ENCODE measurements around the gene SLX4IP. TPM values are rescaled to one million over a fixed set of nuclear protein-coding genes. Genes with fewer than 3 reads are reported as not detected.
A peak's percentile ranks its signal among the peaks of the same experiment; 100 is the strongest.

Gene SLX4IP
- total RNA-seq, 4 donors from 2014 or later = 4.8 to 7.2 (median 5.7) TPM

GRCh38 chr20:10508468-10509251 is 73.6 kb downstream of the SLX4IP start:
- no peaks in the 10 kb centered on the region for H3K36me3 ChIP-seq
- TF ChIP-seq CTCF (IDR thresholded peaks at IDR 0.05) (no peak), EP300 (IDR thresholded peaks at IDR 0.05) (no peak)
- peaks cover 84% of the 10 kb centered on the region for H3K4me1 ChIP-seq
- WGBS = 15% methylated on average over 8 of the region's 8 CpGs
- DNase-seq (ENCODE audit: low spot score in 2 of 2) = no peak
- H3K27me3 ChIP-seq = no peaks in the 10 kb centered on the region
- H3K4me3 ChIP-seq = no peak overlapping the region
- no peaks in the 10 kb centered on the region for H3K9me3 ChIP-seq
- peak overlapping the region; percentile 90 for H3K27ac ChIP-seq

- H3K27me3 ChIP-seq = no peaks in the 10 kb centered on the region
- TF ChIP-seq POLR2A (IDR thresholded peaks at IDR 0.05) = no peak
- H3K27ac ChIP-seq = peak overlapping the region; percentile 90
- H3K4me1 ChIP-seq = peaks cover 84% of the 10 kb centered on the region
- 89% methylated on average over 6 of the region's 6 CpGs for WGBS
- H3K4me3 ChIP-seq = no peak overlapping the region
- no peak for DNase-seq (ENCODE audit: low spot score in 2 of 2)
- no peaks in the 10 kb centered on the region for H3K9me3 ChIP-seq
- no peaks in the 10 kb centered on the region for H3K36me3 ChIP-seq
These were observed 74.3 kb downstream of the SLX4IP start for GRCh38 chr20:10509376-10509775.

- no peak for DNase-seq (ENCODE audit: low spot score in 2 of 2)
- Histone ChIP-seq H3K27ac (no peak overlapping the region), H3K4me1 (peaks cover 80% of the 10 kb centered on the region), H3K9me3 (no peaks in the 10 kb centered on the region), H3K36me3 (no peaks in the 10 kb centered on the region), H3K27me3 (no peaks in the 10 kb centered on the region), H3K4me3 (no peak overlapping the region)
- 95% methylated on average over 3 of the region's 3 CpGs for WGBS
- TF ChIP-seq CTCF (IDR thresholded peaks at IDR 0.05) (no peak), EP300 (IDR thresholded peaks at IDR 0.05) (no peak), POLR2A (IDR thresholded peaks at IDR 0.05) (no peak), POLR2AphosphoS5 (IDR thresholded peaks at IDR 0.05) (no peak)
These were observed 75.1 kb downstream of the SLX4IP start for GRCh38 chr20:10510216-10510615.

- H3K4me3 ChIP-seq = no peak overlapping the region
- WGBS = 77% methylated on average over 3 of the region's 3 CpGs
- DNase-seq (ENCODE audit: low spot score in 2 of 2) = no peak
- no peaks in the 10 kb centered on the region for H3K27me3 ChIP-seq
- peaks cover 71% of the 10 kb centered on the region for H3K4me1 ChIP-seq
- H3K9me3 ChIP-seq = no peaks in the 10 kb centered on the region
- no peaks in the 10 kb centered on the region for H3K36me3 ChIP-seq
- TF ChIP-seq CTCF (IDR thresholded peaks at IDR 0.05) (no peak), POLR2AphosphoS5 (IDR thresholded peaks at IDR 0.05) (no peak), EP300 (IDR thresholded peaks at IDR 0.05) (no peak), POLR2A (IDR thresholded peaks at IDR 0.05) (no peak)
- H3K27ac ChIP-seq = peak overlapping the region; percentile 55
These were observed 76.0 kb downstream of the SLX4IP start for GRCh38 chr20:10511170-10511508.

GRCh38 chr20:10511509-10512251 is 76.6 kb downstream of the SLX4IP start:
- peaks cover 65% of the 10 kb centered on the region for H3K4me1 ChIP-seq

GRCh38 chr20:10513061-10513460 is 78.0 kb downstream of the SLX4IP start:
- 92% methylated on average over 2 of the region's 2 CpGs for WGBS
- H3K27ac ChIP-seq = no peak overlapping the region
- no peak for DNase-seq (ENCODE audit: low spot score in 2 of 2)
- H3K9me3 ChIP-seq = no peaks in the 10 kb centered on the region
- H3K4me3 ChIP-seq = no peak overlapping the region
- peaks cover 52% of the 10 kb centered on the region for H3K4me1 ChIP-seq
- no peaks in the 10 kb centered on the region for H3K27me3 ChIP-seq
- TF ChIP-seq POLR2A (IDR thresholded peaks at IDR 0.05) = no peak
- TF ChIP-seq POLR2AphosphoS5 (IDR thresholded peaks at IDR 0.05) = no peak
- no peak for TF ChIP-seq CTCF (IDR thresholded peaks at IDR 0.05)
- no peak for TF ChIP-seq EP300 (IDR thresholded peaks at IDR 0.05)
- no peaks in the 10 kb centered on the region for H3K36me3 ChIP-seq

More at GRCh38 chr20:10511509-10512251, 76.6 kb downstream of the SLX4IP start:
- TF ChIP-seq POLR2AphosphoS5 (IDR thresholded peaks at IDR 0.05) (peak in 2 of 3 donors; percentile 74 to 77), POLR2A (IDR thresholded peaks at IDR 0.05) (no peak)
- WGBS = 5% methylated on average over 5 of the region's 5 CpGs
- Histone ChIP-seq H3K27me3 (no peaks in the 10 kb centered on the region), H3K36me3 (no peaks in the 10 kb centered on the region), H3K9me3 (no peaks in the 10 kb centered on the region), H3K4me3 (no peak overlapping the region), H3K27ac (peak overlapping the region; percentile 55)
- DNase-seq (ENCODE audit: low spot score in 2 of 2) = peak; percentile 89
